Stimulated activated CD4-positive, alpha-beta T cell treated with anti-CD3 and anti-CD28 coated beads, Interleukin-2, amount 100 ng/mL, for 4 hours (primary cell): Measurements from ENCODE around the gene PTPN7.
"Not testable (repeated sequence)": the region's sequence is repeated elsewhere in the genome, so short reads cannot be mapped to it uniquely, and the experiment has no call there.

ENCODE experiments used
- DNase-seq: peaks from one replicate; pipeline ENCODE4 v3.0.0-alpha.2; 2020; ENCODE audit warnings: low read depth

PTPN7 gene

GRCh38 chr1:202152399-202152798, 8.0 kb downstream of the PTPN7 start:
- no peak for DNase-seq

GRCh38 chr1:202151045-202151444, 9.4 kb downstream of the PTPN7 start:
- no peak for DNase-seq

GRCh38 chr1:202150602-202151001, 9.8 kb downstream of the PTPN7 start:
- DNase-seq, result no peak

GRCh38 chr1:202150187-202150586, 10.2 kb downstream of the PTPN7 start:
- no peak for DNase-seq

GRCh38 chr1:202149566-202149965, 10.8 kb downstream of the PTPN7 start:
- no peak for DNase-seq

GRCh38 chr1:202148391-202148790, 12.0 kb downstream of the PTPN7 start:
- no peak for DNase-seq

- DNase-seq, result no peak
Observed at GRCh38 chr1:202146993-202147392, 13.4 kb downstream of the PTPN7 start.

- DNase-seq, result no peak
Observed at GRCh38 chr1:202146279-202146678, 14.1 kb downstream of the PTPN7 start.

- not testable (repeated sequence) for DNase-seq
Observed at GRCh38 chr1:202145744-202146140, 14.7 kb downstream of the PTPN7 start.

- DNase-seq, result no peak
Observed at GRCh38 chr1:202145068-202145743, 15.2 kb downstream of the PTPN7 start.

GRCh38 chr1:202144402-202145067, 15.9 kb downstream of the PTPN7 start, which contains the start of gene ARL8A:
Gene ARL8A, minus strand, starts transcription at chr1:202144737. Its CDS starts 165 bp downstream, at chr1:202144572.
- peak; percentile 60 for DNase-seq

- no peak for DNase-seq
Observed at GRCh38 chr1:202143768-202144401, 16.5 kb downstream of the PTPN7 start.

GRCh38 chr1:202143011-202143767, 17.2 kb downstream of the PTPN7 start:
- no peak for DNase-seq

- not testable (repeated sequence) for DNase-seq
Observed at GRCh38 chr1:202141468-202141867, 18.9 kb downstream of the PTPN7 start.

GRCh38 chr1:202140833-202141232, 19.6 kb downstream of the PTPN7 start:
- no peak for DNase-seq

- peak; percentile 34 for DNase-seq
Observed at GRCh38 chr1:202135221-202135721, 25.1 kb downstream of the PTPN7 start.

- no peak for DNase-seq
Observed at GRCh38 chr1:202134645-202135172, 25.7 kb downstream of the PTPN7 start.

GRCh38 chr1:202133989-202134388, 26.4 kb downstream of the PTPN7 start:
- no peak for DNase-seq

- no peak for DNase-seq
Observed at GRCh38 chr1:202133496-202133895, 26.9 kb downstream of the PTPN7 start.

- DNase-seq, result no peak
Observed at GRCh38 chr1:202133001-202133400, 27.4 kb downstream of the PTPN7 start.

- no peak for DNase-seq
Observed at GRCh38 chr1:202131956-202132821, 28.2 kb downstream of the PTPN7 start.
